PC-3 (cell line): Measurements from ENCODE around the gene SLC46A2.

Source experiments
- CTCF ChIP-seq: fragments of 300-600 bp; sonication (generic); conservative IDR thresholded peaks from 2 replicates; pipeline ENCODE4 v1.5.1; 2017; ENCODE audit warnings: antibody characterized with exemption, low read depth, mild to moderate bottlenecking, low read length
- EZH2 ChIP-seq: fragments of 300-600 bp; sonication (generic); IDR thresholded peaks from one replicate; pipeline ENCODE4 v1.6.1; 2017; ENCODE audit warnings: antibody characterized with exemption, mild to moderate bottlenecking, low read length; ENCODE audit not compliant: unreplicated experiment
- EZH2phosphoT487 ChIP-seq: fragments of 300-600 bp; sonication (generic); IDR thresholded peaks from 2 replicates; pipeline ENCODE4 v1.6.1; 2018; ENCODE audit warnings: mild to moderate bottlenecking, antibody characterized with exemption, low read length, borderline replicate concordance

DNA sequence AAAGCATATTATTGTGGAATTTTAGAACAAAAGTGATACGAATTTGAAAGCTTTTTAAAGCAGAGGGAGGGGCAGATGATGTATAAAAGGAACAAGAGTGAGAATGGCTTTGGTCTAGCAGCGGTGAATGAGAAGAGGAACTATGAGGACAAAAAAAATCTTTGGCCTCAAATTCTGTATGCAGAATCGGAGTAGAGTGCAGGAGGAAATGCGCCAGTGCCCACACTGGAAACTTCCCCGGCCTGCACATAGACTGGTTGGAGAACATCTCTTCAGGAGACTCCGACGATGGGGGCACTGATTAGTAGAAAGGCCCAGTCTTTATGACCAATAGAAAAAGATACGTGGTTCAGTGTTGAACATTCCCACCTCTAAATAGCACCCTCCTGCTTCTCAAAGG, 51.3 kb downstream of the SLC46A2 start:
- TF ChIP-seq CTCF (no peak), EZH2phosphoT487 (no peak), EZH2 (no peak)
